ENCODE measurements around the gene HGFAC.
A peak's percentile ranks its signal among the peaks of the same experiment; 100 is the strongest.

Gene HGFAC

DNA sequence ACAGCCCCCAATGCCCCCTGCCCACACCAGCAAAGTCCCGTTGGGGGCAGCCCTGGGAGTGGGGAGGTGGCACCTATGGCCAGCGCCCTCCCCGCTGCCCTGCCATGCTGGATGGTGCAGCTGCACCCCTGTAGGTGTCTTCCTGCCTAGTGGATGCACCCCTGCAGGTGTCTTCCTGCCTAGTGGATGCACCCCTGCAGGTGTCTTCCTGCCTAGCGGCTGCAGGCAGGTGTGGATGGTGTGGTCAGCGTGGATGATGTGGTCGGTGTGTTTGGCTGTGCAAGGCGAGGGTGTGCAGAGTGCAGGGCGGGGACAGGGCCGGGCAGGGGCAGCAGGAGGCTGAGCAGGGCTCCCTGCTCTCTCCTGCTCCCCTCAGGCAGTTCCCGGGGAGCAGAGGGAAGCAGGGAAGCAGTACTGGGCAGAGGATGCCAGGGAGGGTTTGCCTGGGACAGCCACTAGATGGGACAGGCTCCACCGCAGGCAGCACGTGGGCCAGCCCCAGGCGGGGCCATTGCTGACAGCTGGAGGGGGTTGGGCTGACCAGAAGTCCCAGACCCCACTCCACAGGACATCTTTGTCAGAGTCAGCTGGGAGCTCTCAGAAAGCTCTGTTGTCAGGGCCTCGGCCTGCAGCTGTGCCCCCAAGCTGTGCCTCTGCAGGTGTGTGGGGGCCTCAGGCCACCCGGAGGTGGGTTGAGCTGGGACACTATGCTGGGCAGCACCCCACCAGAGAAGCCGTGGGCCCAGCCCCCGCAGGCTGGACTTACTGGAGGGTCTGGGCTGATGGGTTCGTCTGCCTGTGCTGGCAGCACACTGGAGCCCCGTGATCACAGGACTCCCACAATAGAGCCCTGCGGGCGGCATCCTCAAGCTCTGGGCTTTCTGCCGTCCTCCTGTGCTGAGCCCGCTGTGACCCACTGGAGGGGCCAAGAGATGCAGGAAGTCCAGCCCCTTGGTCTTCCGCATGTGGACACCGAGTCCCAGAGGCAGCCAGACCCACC lies 45.1 kb downstream of the HGFAC start:
- no peak for DNase-seq (ENCODE audit: low spot score)

DNA sequence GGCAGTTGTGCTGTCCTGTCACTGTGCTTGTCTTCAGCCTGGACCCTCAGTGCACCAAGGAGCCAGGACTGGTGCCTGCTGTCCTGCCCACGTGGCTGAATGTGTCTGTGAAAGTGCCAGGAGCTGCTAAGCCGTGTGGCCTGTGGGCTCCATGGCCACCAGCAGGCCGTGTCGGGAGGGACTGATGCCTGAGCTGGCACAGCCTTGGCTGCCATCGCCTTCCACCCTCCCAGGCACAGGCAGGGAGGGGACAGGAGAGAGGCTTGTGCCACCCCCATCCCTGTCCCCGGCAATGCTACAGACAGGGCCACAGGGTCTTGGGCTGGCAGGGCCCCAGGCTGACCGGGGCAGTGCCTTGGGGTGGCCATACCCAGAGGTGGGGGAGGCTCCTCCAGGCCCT lies 46.1 kb downstream of the HGFAC start:
- DNase-seq (ENCODE audit: low spot score): no peak

DNA sequence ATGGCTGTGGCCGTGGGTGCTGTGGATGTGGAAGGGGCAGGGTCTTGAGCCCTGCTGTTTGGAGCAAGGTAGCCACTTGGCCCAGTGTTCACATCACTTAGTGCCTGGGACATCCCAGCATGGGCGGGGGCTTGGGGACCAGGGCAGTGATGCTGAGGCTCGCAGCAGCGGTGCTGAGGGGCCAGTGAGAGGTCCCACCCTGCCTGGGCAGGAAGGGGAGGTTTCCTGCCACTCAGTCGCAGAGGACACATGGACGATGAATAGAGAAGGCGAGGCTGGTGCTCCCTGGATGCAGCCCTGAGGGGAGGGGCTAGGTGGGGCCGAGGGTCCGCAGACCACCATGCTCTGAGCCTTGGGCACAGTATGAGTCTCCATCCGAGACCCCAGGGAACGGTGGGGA lies 47.1 kb downstream of the HGFAC start:
- no peak for DNase-seq (ENCODE audit: low spot score)

DNA sequence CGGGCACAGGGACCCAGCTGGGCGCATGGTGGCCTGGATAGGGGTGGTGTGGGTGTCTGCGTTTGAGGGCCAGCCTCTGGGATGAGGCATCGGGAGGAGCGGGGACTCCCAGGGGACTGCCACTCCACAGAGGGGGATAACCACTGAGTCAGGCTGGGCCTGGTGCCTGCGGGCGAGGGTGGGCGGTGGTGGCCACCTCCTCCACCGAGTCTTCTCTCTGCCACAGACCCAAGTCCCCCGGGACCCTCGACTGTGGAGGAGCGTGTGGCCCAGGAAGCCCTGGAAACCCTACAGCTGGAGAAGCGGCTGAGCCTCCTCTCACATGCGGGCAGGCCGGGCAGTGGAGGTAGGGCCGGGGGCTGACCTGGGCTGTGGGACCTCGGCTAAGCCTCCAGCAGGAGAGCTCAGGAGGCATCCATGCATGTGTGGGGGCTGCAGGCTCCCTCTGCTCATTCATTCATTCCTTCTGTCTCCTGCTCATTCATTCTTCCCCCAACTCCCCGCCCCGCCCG lies 47.7 kb downstream of the HGFAC start:
- peak; percentile 71 for DNase-seq (ENCODE audit: low spot score)

DNA sequence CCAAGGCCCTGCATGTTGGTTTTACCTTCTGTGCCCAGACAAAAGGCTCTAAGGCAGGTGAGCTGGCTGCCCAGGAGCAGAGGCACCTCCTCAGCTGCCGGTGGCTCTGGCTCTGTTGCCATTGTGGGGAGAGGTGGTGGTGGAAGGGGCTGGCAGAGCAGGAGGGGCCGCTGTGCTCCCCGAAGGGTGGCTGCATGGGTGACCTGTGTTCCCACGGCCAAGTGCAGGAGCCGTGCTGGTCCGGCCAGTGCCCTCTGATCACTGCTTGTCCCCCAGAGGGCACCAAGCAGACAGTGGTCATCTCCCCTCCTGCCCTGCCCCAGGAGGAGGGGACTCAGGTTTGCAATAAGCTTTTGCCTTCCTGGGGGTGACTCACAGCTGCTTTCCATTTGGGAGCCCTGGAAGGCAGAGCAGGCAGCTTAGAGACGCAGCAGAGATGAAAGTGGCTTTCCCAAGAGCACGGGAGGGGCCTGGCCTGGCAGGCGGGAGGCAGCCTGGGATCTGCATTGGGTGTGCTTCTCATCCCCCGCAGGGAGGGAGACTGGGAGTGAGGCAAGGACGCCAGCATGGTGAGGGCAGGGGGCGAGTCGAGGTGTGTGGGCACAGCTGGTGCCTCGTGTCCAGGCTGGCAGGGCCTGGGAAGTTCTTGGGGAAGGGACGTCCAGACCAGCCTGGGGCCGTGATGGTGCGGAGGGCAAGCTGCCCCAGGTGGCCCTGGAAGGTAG lies 50.1 kb downstream of the HGFAC start:
- DNase-seq (ENCODE audit: low spot score): no peak

DNA sequence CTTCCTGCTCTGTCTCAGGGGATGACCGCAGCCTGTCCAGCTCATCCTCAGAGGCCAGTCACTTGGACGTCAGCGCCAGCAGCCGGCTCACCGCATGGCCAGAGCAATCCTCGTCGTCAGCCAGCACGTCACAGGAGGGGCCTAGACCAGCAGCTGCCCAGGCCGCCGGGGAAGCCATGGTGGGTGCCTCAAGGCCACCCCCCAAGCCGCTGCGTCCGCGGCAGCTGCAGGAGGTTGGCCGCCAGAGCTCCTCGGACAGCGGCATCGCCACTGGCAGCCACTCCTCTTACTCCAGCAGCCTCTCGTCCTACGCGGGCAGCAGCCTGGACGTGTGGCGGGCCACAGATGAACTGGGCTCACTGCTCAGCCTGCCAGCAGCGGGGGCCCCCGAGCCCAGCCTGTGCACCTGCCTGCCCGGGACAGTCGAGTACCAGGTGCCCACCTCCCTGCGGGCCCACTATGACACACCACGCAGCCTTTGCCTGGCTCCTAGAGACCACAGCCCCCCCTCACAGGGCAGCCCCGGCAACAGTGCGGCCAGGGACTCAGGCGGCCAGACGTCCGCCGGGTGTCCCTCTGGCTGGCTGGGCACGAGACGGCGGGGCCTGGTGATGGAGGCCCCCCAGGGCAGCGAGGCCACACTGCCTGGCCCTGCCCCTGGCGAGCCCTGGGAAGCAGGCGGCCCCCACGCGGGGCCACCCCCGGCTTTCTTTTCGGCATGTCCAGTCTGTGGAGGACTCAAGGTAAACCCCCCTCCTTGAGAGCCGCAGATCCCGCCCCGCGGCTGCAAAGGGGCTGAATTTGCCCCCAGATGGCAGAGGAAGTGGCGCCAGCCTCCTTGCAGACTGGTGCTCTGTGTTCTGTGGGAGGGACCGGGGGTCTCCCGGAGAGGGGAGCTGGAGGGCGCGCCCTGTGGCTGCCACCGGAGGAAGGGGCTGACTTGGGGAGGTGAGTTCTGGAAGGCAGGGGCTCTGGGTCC lies 51.3 kb downstream of the HGFAC start:
- DNase-seq (ENCODE audit: low spot score): no peak

DNA sequence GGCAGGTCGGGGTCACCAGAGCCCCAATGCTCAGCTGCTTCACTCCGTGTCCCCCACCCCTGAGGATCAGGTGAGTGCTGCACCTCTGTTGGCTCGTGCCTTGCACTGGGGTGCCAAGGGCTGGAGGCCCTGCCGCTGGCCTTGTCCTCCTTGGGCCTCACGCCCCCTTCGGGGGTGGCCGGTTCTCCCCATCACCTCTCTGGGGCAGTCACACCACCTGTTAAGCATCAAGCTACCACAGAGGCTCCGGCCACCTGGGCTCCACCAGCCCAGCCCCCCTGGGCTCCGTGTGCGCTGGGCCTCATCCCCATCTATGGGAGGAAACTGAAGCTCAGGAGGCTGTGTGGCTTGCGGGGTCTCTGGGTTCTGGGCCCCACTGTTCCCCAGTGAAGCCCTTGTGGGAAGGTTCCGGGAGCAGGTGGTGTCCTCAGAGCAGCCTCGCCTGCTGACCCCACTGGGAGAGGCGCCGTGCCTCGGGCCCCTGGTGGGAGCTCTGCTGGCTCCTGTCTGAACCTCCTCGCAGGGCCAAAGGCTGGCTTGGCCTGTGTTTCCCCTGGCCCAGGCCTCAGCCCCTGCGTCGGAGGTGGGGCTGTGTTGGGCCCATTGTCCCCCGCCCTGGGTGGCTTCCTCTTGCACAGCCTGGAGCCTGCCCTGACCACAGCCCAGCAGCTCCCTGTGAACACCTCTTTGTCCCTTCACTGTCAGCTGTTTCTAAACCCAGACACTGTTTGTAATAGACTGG lies 52.1 kb downstream of the HGFAC start:
- no peak for DNase-seq (ENCODE audit: low spot score)

DNA sequence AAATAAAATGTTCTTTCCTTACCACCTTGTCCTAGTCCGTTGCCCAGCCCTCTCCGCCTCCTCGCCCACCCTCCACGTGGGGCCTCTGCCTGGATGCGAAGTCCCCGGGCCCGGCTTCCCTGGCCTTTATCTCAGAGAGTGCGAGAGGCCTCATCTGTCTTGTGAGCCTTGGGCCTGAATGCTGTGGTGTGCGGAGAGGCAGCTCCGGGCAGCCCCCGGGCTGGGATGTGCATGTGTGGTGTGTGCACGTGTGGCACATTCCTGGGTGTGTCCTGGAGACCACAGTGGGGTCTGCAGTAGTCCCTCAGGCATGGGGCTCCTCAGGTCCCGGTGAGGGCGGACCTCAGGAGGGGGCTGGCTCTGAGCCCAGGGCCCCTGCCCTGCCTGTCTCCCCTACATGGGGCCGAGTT lies 52.7 kb downstream of the HGFAC start:
- DNase-seq (ENCODE audit: low spot score): no peak

DNA sequence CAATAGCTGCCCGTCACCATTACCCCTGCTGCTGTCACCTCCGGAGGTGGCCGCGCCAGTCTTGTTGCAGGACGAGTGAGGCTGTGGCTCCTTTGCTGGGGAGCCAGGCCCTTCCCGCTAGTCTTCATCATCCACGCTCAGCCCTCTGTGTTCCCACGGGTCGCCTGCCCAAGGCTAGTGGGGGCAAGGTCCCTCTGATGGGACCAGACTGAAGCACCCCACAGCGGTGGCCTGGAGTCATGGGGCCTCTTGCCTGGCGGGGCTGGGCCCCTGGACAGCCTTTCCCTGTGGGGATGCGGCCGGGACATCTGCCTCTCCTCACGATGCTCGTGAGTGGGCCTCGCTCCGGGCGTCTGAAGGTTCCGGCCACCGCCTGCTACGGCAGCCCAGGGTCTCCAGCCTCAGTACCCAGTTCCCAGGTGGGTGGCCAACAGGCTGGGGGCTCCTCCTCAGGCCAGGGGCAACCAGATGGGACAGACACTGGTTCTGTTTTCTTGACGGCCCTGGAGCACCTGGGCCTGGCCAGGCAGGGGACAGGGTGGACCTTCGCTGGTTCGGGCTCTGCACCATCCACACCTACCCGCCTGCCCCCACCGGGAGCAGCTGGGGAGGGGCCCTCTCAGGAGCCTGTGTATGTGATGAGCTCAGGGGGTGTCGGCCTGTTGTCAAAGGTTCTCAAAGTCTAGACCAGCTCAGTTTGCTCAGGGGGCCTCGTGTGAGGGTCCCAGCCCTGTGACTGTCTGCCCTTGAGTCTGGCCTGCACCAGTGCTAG lies 53.6 kb downstream of the HGFAC start:
- DNase-seq (ENCODE audit: low spot score): no peak

DNA sequence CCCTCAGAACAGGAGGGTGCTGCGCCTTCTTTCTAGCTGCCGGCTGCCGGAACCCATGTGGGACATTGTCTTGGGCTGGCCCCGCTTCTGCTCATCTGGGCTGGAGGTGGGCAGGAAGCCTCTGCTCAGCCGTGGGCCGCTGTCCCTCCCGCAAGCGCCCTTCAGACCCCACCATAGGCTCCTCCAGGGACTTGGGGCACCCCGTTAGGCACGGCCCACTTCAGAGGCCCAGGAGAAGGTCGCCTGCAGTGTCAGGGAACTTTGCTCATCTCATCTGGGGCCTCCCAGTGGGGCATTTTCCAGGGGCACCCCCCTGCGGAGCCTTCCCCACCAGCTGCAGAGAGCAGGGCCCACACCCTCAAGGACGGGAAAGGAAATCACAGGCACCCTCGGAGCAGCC lies 54.3 kb downstream of the HGFAC start:
- DNase-seq (ENCODE audit: low spot score): no peak

DNA sequence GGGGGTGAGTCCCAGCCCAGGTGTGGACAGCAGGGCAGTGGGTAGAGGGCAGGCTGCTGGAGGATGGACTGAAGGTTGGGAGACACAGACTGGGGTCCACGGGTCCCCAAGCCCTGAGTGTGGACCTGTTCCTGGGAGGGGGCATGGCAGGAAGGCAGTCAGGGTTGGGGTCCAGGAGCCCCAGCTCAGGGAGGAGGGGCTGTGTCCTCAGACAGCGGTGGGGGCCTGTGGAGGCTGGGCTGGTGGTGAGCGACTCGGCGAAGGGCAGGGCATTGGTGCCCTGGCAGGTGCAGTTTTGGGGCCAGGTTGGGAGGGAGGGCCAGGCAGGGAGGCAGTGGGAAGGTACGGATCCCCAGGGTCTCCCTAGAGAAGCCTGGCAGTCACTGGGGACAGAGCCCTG lies 55.3 kb downstream of the HGFAC start:
- no peak for DNase-seq (ENCODE audit: low spot score)

DNA sequence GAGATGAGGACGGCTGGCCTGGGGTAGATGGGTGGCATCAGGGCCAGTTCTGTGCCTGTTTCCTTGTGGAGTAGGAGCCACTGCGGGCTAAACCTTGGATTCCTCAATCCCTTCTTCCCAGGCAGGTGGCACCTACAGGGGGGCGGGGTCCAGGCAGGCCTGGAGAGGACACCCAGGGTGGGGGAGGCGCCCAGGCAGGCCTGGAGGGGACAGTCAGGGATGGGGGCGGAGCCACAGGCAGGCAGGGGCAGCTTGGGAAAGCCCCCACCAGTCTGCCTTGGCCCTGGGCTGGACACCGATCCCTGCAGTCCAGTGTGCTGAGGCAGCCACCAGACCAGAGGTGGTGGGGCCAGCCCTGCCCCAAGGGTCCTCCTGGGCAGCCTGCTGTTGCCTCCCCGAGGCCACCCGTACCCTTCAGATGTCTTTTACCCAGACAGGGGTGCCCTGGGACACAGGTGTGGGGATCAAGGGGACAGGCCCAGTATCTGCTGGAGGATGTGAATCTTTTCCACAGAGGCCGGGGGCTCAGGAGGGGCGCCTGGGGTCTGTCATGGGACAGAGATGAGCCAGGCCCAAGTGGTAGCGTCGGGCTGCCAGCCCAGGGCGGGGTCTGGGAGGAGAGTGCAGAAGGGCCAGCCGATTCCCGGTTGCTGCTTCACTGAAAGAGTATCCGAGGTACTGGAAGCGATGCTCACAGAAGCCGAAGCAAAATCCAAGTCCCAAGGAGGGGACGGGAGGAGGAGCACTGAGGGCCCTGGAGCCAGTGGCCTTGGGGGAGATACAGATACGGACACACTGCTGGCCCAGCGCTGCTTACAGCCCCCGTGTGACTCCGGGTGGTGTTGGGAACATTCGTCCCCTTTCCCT lies 56.0 kb downstream of the HGFAC start:
- no peak for DNase-seq (ENCODE audit: low spot score)

DNA sequence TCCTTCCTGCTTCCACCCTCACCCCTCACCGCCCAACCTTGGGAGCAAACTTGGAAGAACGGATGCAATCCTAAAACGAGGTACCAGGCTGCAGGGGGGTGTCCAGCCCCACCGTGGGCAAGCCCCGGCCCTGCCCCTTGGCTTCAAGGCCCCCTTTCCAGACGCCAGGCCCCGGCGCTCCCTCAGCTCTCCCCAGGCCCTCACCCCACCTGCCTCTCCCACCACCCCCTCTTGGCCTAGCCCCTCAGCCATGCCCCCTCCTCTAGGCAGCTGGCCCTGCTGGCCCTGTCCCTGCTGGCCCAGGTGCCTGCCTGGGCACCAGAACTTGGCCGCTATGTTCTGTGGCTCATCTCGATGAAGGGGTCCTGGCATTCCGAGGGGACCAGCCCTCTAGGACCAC lies 56.6 kb downstream of the HGFAC start:
- DNase-seq (ENCODE audit: low spot score): no peak
